Testis (tissue), 5 donors: ENCODE data around the gene ARL4D. TPM values are rescaled to one million over a fixed set of nuclear protein-coding genes. Genes with fewer than 3 reads are reported as not detected.
A peak's percentile ranks its signal among the peaks of the same experiment; 100 is the strongest.

Experiments used
- DNase-seq: peaks from one replicate; pipeline ENCODE4 v3.0.0-alpha.2; 2019
- H3K27ac ChIP-seq, 2 donors: fragments of 200-600 bp; sonication (generic); one replicate each; pipeline ENCODE4 v1.5.1; 2019
- H3K27me3 ChIP-seq: fragments of 200-600 bp; sonication (generic); one replicate; pipeline ENCODE4 v1.5.1; 2019
- H3K36me3 ChIP-seq: fragments of 200-600 bp; sonication (generic); one replicate; pipeline ENCODE4 v1.5.1; 2017; ENCODE audit warnings: low read depth; ENCODE audit errors: missing control alignments
- H3K4me1 ChIP-seq: fragments of 200-600 bp; sonication (generic); one replicate; pipeline ENCODE4 v1.5.1; 2019
- H3K4me3 ChIP-seq, 2 donors: fragments of 200-600 bp; sonication (generic); one replicate each; pipeline ENCODE4 v1.5.1; 2017 to 2019
- H3K9me3 ChIP-seq: fragments of 200-600 bp; sonication (generic); one replicate; pipeline ENCODE4 v1.5.1; 2017
- CTCF ChIP-seq, 3 experiments: fragments of 450-650 bp in 2 of 3; fragments of 200-600 bp in 1 of 3; sonication (generic) in 1 of 3; IDR thresholded peaks; one replicate each; pipeline ENCODE4 v1.5.1; 2016 to 2019; ENCODE audit warnings: antibody characterized with exemption in 3 of 3, mild to moderate bottlenecking in 2 of 3, moderate library complexity in 1 of 3
- POLR2A ChIP-seq: fragments of 450-650 bp; IDR thresholded peaks from one replicate; pipeline ENCODE4 v1.6.1; 2017; ENCODE audit warnings: antibody characterized with exemption, mild to moderate bottlenecking, moderate library complexity
- WGBS, 2 donors: methylation state at CpG; one replicate each; pipeline ENCODE4 v1.1.5; 2018; 5-methylcytosine and 5-hydroxymethylcytosine counted together
- intact Hi-C: fragments of 100-400 bp; cut with DNase I; formaldehyde crosslinking; loops from one replicate; pipeline ENCODE4 v1.15.1; 2023; ENCODE audit warnings: low total_unique reads
- long read RNA-seq, 2 donors: transcript quantifications; one replicate each; lab custom pipeline, GENCODE V29; 2026
- polyA plus RNA-seq: library from polyadenylated mRNA; stranded (reverse); fragments of 350-450 nt; fragmentation: Illumina TruSeq; extraction: RNeasy Lipid Tissue Mini Kit (QIAGEN cat#74804); gene quantifications from one replicate; pipeline ENCODE4 v1.2.3, GENCODE V29; 2014; ENCODE audit warnings: low read depth, low replicate concordance; ENCODE audit not compliant: insufficient read depth
- total RNA-seq, 2 donors: library from RNA; depleted of rRNA; stranded (reverse); fragments of >200 nt; gene quantifications; one replicate each; pipeline ENCODE4 v1.2.3, GENCODE V29; 2016

Gene ARL4D, protein sequence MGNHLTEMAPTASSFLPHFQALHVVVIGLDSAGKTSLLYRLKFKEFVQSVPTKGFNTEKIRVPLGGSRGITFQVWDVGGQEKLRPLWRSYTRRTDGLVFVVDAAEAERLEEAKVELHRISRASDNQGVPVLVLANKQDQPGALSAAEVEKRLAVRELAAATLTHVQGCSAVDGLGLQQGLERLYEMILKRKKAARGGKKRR
- total RNA-seq, result 10 to 100 TPM; 26.5 to 45.6 TPM
- polyA plus RNA-seq, result 48.2 TPM
- long read RNA-seq, donor 1, transcript ARL4D-201 (2 exons, 1,612 nt), result major isoform, 6 of 6 reads
- long read RNA-seq, donor 1, partial matches to known transcripts, result 0 of 6 reads
- long read RNA-seq, donor 1, other reads (novel, unspliced or antisense), result 0 of 6 reads
- long read RNA-seq, donor 2, transcript ARL4D-201 (2 exons, 1,612 nt), result major isoform, 12 of 19 reads
- long read RNA-seq, donor 2, partial matches to known transcripts, result 7 of 19 reads
- long read RNA-seq, donor 2, other reads (novel, unspliced or antisense), result 0 of 19 reads

DNA sequence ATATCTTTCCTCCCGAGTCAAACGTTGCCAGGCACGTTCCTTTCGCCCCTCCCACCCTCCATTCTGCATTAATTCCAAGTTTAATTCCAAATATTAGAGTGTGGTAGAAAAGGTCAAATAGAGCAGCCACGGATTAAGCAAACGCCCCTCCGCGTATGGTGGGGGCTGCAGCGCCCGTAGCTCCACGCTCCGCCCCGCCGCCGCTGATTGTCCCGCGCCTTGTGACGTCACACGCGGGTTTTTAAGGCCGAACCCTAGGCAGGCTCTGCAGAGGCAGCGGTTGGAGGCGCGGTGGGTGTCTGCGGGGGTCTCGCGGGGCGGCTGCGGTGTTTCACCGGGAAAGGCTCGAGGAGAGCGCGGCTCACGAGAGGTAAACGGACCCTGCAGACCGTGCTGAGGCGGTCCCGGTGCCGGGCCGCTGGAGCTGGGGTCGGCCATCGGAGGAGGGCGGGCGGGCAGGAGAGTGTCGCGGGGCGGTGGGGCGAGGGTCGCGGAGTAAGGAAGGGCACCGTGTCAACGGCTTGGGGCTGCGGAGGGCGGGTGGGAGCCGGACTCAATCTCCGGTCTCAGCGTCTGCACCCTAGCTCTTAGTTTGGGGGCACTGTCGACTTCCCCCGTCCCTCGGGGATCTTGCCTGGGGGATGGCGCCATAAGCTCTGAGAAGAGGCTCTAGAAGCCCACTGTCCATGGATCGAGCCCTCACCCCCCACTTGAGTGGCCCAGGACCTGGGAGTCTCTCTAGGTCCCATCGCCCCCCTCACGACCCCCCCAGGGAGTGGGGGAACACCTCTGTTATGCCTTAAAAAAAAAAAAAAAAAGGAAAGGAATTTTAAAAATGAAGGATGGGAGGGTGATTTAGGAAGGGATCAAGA, at the start of gene ARL4D:
TSS of gene ARL4D (plus strand) at position 270 of the 872 bp plus-strand sequence. CDS start 740 bp downstream, outside the sequence.
- no peaks in the 10 kb centered on the region for H3K36me3 ChIP-seq
- H3K27ac ChIP-seq, result peak within 1 kb of the TSS; percentile 86 to 93
- H3K4me3 ChIP-seq, result peak within 1 kb of the TSS; percentile 87 to 91
- TF ChIP-seq POLR2A (peak; percentile 93), CTCF (IDR thresholded peaks at IDR 0.05) (peak in 1 of 3 experiments; percentile 14)
- WGBS, 2 donors, result 1% methylated on average over 26 to 61 of the region's 64 CpGs
- intact Hi-C loops, result no loop called here
- no peaks in the 10 kb centered on the region for H3K9me3 ChIP-seq
- H3K4me1 ChIP-seq, result peaks cover 25% of the 10 kb centered on the region
- DNase-seq, result peak; percentile 96
- no peaks in the 10 kb centered on the region for H3K27me3 ChIP-seq

GRCh38 chr17:43349142-43349541, 49.7 kb upstream of the ARL4D start:
- no peak overlapping the region for H3K4me3 ChIP-seq
- TF ChIP-seq POLR2A (no peak), CTCF (IDR thresholded peaks at IDR 0.05) (no peak)
- no peaks in the 10 kb centered on the region for H3K27me3 ChIP-seq
- intact Hi-C loops, result no loop called here
- H3K27ac ChIP-seq, result no peak overlapping the region
- WGBS, 2 donors, result 75 to 86% methylated on average over 2 of the region's 2 CpGs
- H3K9me3 ChIP-seq, result peaks cover 7% of the 10 kb centered on the region
- peaks cover 14% of the 10 kb centered on the region for H3K4me1 ChIP-seq
- no peak for DNase-seq
- no peaks in the 10 kb centered on the region for H3K36me3 ChIP-seq

DNA sequence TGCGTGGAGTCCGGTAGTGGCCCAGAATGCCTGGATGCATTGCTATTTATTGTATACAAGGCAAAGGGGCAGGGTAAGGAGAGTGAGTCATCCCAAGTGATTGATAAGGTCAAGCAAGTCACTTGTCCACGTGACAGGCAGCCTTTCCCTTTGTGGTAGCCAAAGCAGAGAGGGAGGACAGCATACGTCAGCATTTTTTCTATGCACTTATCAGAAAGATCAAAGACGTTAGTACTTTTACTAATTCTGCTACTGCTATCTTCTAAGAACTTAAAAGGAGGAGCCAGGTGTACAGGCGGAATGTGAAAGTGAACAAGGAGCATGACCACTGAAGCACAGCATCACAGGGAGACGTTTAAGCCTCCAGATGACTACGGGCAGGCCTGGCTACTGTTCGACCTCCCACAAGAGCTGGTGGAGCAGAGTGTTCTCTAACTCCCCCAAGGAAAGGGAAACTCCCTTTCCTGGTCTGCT, 47.9 kb upstream of the ARL4D start:
- Histone ChIP-seq H3K9me3 (peaks cover 7% of the 10 kb centered on the region), H3K4me3 (no peak overlapping the region), H3K27me3 (no peaks in the 10 kb centered on the region), H3K27ac (peak overlapping the region; percentile 59 to 72), H3K4me1 (peaks cover 18% of the 10 kb centered on the region), H3K36me3 (no peaks in the 10 kb centered on the region)
- intact Hi-C loops, result no loop called here
- peak; percentile 86 for DNase-seq
- WGBS, 2 donors, result 46 to 70% methylated on average over 9 of the region's 9 CpGs
- TF ChIP-seq CTCF (IDR thresholded peaks at IDR 0.05) (no peak), POLR2A (no peak)

DNA sequence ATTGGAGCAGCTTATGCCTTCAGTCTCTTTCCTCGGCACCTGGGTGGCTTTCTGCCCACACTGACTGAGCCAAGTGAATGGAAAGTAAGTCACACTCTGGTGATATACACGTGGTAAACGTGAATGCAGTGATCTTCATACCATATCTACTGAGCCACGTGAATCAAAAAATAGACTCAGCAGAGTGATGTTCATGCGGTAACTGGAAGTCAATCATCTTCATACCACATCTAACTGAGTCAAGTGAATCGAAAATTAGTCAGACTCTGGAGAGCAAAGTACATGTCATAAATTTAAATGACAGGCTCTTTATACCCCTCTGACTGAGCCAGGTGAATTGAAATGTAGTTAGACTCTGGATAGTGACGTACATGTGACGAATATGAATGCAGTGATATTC, 47.1 kb upstream of the ARL4D start:
- intact Hi-C loops, result no loop called here
- Histone ChIP-seq H3K36me3 (no peaks in the 10 kb centered on the region), H3K4me3 (no peak overlapping the region), H3K9me3 (peaks cover 7% of the 10 kb centered on the region), H3K27me3 (no peaks in the 10 kb centered on the region), H3K27ac (no peak overlapping the region), H3K4me1 (peaks cover 18% of the 10 kb centered on the region)
- TF ChIP-seq POLR2A (no peak), CTCF (IDR thresholded peaks at IDR 0.05) (no peak)
- WGBS, 2 donors, result 63 to 70% methylated on average over 8 of the region's 8 CpGs
- DNase-seq, result no peak
